Ishikawa (cell line): ENCODE measurements around the gene NOS1.

Experiments used
- CEBPB ChIP-seq: IDR thresholded peaks from 2 replicates; pipeline ENCODE4 v1.6.1; 2012
- CREB1 ChIP-seq: IDR thresholded peaks from 2 replicates; pipeline ENCODE4 v1.6.1; 2012; ENCODE audit warnings: low read depth
- EP300 ChIP-seq: IDR thresholded peaks from 2 replicates; pipeline ENCODE4 v1.6.1; 2012; ENCODE audit warnings: borderline replicate concordance
- NFIC ChIP-seq: IDR thresholded peaks from 2 replicates; pipeline ENCODE4 v1.6.1; 2012
- REST ChIP-seq: IDR thresholded peaks from 2 replicates; pipeline ENCODE4 v1.6.1; 2012; ENCODE audit warnings: low read depth, mild to moderate bottlenecking
- TAF1 ChIP-seq: IDR thresholded peaks from 2 replicates; pipeline ENCODE4 v1.6.1; 2012; ENCODE audit warnings: low read depth, mild to moderate bottlenecking
- TEAD4 ChIP-seq: IDR thresholded peaks from 2 replicates; pipeline ENCODE4 v1.6.1; 2012
- USF1 ChIP-seq: IDR thresholded peaks from 2 replicates; pipeline ENCODE4 v1.6.1; 2012
- YY1 ChIP-seq: IDR thresholded peaks from 2 replicates; pipeline ENCODE4 v1.6.1; 2012; ENCODE audit warnings: low read depth
- ZBTB7A ChIP-seq: IDR thresholded peaks from 2 replicates; pipeline ENCODE4 v1.6.1; 2012; ENCODE audit warnings: low read depth

- TF ChIP-seq YY1, result no peak
- TF ChIP-seq TAF1, result no peak
- TF ChIP-seq CREB1, result no peak
- no peak for TF ChIP-seq CEBPB
- no peak for TF ChIP-seq EP300
- TF ChIP-seq TEAD4, result no peak
- TF ChIP-seq REST, result no peak
- no peak for TF ChIP-seq USF1
- no peak for TF ChIP-seq NFIC
- no peak for TF ChIP-seq ZBTB7A
Observed at GRCh38 chr12:117293510-117293909, 67.9 kb downstream of the NOS1 start.
